NB4 (cell line): ENCODE measurements around the gene NPHP4.

Source experiments
- MYC ChIP-seq: IDR thresholded peaks from 2 replicates; pipeline ENCODE4 v1.6.1; 2011; ENCODE audit warnings: low read depth, low read length
- POLR2A ChIP-seq: IDR thresholded peaks from 2 replicates; pipeline ENCODE4 v1.6.1; 2011; ENCODE audit warnings: mild to moderate bottlenecking; ENCODE audit not compliant: insufficient read length; ENCODE audit errors: extremely low read depth
- TF ChIP-seq, protein P1 (sequence below): IDR thresholded peaks from one replicate; pipeline ENCODE4 v1.5.1; 2012; ENCODE audit warnings: low read depth, low read length
- TF ChIP-seq, protein P2 (sequence below): IDR thresholded peaks from 2 replicates; pipeline ENCODE4 v1.6.1; 2011; ENCODE audit warnings: low read depth, low read length

DNA sequence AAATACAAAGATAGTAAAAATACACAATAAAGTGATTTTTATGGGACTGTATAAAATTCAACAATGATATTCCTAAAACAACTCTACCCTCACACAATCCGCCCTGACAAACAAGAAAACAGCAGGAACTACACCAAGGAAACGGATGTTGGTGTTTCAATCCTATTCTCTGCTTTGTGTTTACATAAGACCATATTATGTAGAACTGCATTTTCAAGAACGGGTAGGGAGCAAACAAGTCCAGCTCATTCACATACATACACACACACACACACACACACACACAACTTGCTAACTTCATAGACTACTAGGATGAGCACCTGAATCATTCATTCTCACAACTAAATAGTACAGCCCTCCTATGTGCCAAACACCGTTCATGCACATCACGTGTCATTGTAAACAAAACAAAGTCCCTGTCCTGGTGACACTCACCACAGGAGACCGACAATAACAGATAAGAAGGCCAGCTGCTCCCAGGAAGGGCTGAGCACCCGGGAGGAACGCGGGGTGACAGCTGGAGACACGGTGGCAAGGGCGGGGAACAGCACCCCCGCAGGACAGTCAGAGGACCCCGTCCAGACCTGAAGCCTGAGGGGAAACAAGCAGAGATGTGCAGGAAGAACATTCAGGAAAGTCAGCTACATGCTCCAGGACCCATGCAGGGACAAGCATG, 43.0 kb downstream of the NPHP4 start:
- TF ChIP-seq, protein P1, sequence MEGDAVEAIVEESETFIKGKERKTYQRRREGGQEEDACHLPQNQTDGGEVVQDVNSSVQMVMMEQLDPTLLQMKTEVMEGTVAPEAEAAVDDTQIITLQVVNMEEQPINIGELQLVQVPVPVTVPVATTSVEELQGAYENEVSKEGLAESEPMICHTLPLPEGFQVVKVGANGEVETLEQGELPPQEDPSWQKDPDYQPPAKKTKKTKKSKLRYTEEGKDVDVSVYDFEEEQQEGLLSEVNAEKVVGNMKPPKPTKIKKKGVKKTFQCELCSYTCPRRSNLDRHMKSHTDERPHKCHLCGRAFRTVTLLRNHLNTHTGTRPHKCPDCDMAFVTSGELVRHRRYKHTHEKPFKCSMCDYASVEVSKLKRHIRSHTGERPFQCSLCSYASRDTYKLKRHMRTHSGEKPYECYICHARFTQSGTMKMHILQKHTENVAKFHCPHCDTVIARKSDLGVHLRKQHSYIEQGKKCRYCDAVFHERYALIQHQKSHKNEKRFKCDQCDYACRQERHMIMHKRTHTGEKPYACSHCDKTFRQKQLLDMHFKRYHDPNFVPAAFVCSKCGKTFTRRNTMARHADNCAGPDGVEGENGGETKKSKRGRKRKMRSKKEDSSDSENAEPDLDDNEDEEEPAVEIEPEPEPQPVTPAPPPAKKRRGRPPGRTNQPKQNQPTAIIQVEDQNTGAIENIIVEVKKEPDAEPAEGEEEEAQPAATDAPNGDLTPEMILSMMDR: no peak
- TF ChIP-seq POLR2A: no peak
- TF ChIP-seq, protein P2, sequence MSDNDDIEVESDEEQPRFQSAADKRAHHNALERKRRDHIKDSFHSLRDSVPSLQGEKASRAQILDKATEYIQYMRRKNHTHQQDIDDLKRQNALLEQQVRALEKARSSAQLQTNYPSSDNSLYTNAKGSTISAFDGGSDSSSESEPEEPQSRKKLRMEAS: no peak
- no peak for TF ChIP-seq MYC
